OCI-LY3 (cell line): ENCODE data around the gene PTH2R.

Experiments used
- H2AFZ ChIP-seq: fragments of 200-600, 300-600 bp; shearing (Covaris generic); 2 replicates; pipeline ENCODE4 v1.6.0; 2014; ENCODE audit warnings: antibody characterized with exemption, low read depth, low read length
- H3K27ac ChIP-seq: fragments of 200-600, 300-600 bp; sonication (generic); 2 replicates; pipeline ENCODE4 v1.5.1; 2014; ENCODE audit warnings: mild to moderate bottlenecking, low read length, moderate library complexity, mixed read lengths
- H3K27me3 ChIP-seq: fragments of 200-600, 300-600 bp; sonication (generic); 2 replicates; pipeline ENCODE4 v1.6.1; 2014; ENCODE audit warnings: low read depth, low read length, mixed read lengths
- H3K36me3 ChIP-seq: fragments of 200-600, 300-600 bp; sonication (generic); replicated peaks from 2 replicates; pipeline ENCODE3; 2014; ENCODE audit warnings: low read depth, low read length, mixed read lengths
- H3K4me1 ChIP-seq: fragments of 300-600, 200-600 bp; sonication (generic); 2 replicates; pipeline ENCODE4 v1.6.1; 2014; ENCODE audit warnings: low read length, mixed read lengths
- H3K4me2 ChIP-seq: fragments of 200-600, 300-600 bp; sonication (generic); 2 replicates; pipeline ENCODE4 v1.6.1; 2014; ENCODE audit warnings: low read length, mixed read lengths
- H3K4me3 ChIP-seq: fragments of 300-600, 200-600 bp; sonication (generic); 2 replicates; pipeline ENCODE4 v1.5.1; 2014; ENCODE audit warnings: antibody characterized with exemption, mild to moderate bottlenecking, low read length, moderate library complexity
- H3K79me2 ChIP-seq: fragments of 300-600, 200-600 bp; shearing (Covaris generic); 2 replicates; pipeline ENCODE4 v1.6.1; 2014; ENCODE audit warnings: mild to moderate bottlenecking, low read length, mixed read lengths
- H3K9ac ChIP-seq: fragments of 300-600, 200-600 bp; shearing (Covaris generic); 2 replicates; pipeline ENCODE4 v1.6.0; 2014; ENCODE audit warnings: mild to moderate bottlenecking, low read length, moderate library complexity
- H3K9me3 ChIP-seq: fragments of 200-600, 300-600 bp; shearing (Covaris generic); 2 replicates; pipeline ENCODE4 v1.6.1; 2014; ENCODE audit warnings: low read length, mixed read lengths; ENCODE audit not compliant: insufficient read depth
- H4K20me1 ChIP-seq: fragments of 200-600, 300-600 bp; sonication (generic); 2 replicates; pipeline ENCODE4 v1.6.1; 2016; ENCODE audit warnings: low read length, mixed read lengths; ENCODE audit not compliant: insufficient read depth
- EZH2phosphoT487 ChIP-seq: fragments of 200-600 bp; shearing (Covaris generic); IDR thresholded peaks from 2 replicates; pipeline ENCODE4 v1.6.1; 2018; ENCODE audit warnings: antibody characterized with exemption, mixed run types, low read depth
- TF ChIP-seq, protein P1 (sequence below): fragments of 200-600, 300-600 bp; sonication (generic); IDR thresholded peaks from 2 replicates; pipeline ENCODE4 v1.5.1; 2014; ENCODE audit warnings: antibody characterized with exemption, low read length, low read depth

The PTH2R gene

GRCh38 chr2:208488686-208489564, 82.3 kb downstream of the PTH2R start:
- TF ChIP-seq, protein P1, sequence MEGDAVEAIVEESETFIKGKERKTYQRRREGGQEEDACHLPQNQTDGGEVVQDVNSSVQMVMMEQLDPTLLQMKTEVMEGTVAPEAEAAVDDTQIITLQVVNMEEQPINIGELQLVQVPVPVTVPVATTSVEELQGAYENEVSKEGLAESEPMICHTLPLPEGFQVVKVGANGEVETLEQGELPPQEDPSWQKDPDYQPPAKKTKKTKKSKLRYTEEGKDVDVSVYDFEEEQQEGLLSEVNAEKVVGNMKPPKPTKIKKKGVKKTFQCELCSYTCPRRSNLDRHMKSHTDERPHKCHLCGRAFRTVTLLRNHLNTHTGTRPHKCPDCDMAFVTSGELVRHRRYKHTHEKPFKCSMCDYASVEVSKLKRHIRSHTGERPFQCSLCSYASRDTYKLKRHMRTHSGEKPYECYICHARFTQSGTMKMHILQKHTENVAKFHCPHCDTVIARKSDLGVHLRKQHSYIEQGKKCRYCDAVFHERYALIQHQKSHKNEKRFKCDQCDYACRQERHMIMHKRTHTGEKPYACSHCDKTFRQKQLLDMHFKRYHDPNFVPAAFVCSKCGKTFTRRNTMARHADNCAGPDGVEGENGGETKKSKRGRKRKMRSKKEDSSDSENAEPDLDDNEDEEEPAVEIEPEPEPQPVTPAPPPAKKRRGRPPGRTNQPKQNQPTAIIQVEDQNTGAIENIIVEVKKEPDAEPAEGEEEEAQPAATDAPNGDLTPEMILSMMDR: no peak
- no peak for TF ChIP-seq EZH2phosphoT487
- no peaks in the 10 kb centered on the region for H3K4me1 ChIP-seq
- no peak overlapping the region for H3K9ac ChIP-seq
- no peak overlapping the region for H3K4me2 ChIP-seq
- no peak overlapping the region for H3K27ac ChIP-seq
- H2AFZ ChIP-seq: no peak overlapping the region
- no peak overlapping the region for H3K4me3 ChIP-seq
- H3K79me2 ChIP-seq: no peaks in the 10 kb centered on the region
- H3K27me3 ChIP-seq: no peaks in the 10 kb centered on the region
- H3K36me3 ChIP-seq: no peaks in the 10 kb centered on the region
- H4K20me1 ChIP-seq: no peaks in the 10 kb centered on the region
- H3K9me3 ChIP-seq: no peaks in the 10 kb centered on the region

DNA sequence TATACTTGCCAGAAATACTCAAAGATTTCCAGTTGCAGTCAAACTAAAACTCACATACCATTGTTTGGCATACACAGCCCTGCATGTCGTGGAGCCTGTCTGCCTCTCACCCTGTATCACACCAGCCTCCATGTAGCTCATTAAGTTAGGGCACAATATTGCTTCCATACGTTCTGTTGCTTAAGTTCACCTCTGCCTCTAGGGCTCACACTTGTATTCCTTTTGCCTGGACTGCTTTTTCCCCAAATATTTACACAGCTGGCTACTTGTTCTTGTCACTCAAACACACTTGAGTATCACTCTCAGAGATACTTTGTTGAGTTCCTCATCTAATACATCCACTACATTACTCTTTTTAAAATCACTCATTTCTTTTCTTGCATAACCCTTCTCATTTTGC, 83.1 kb downstream of the PTH2R start:
- Histone ChIP-seq H3K79me2 (no peaks in the 10 kb centered on the region), H3K4me1 (no peaks in the 10 kb centered on the region), H4K20me1 (no peaks in the 10 kb centered on the region), H3K4me2 (no peak overlapping the region), H3K27ac (no peak overlapping the region), H2AFZ (no peak overlapping the region), H3K4me3 (no peak overlapping the region), H3K9ac (no peak overlapping the region), H3K9me3 (no peaks in the 10 kb centered on the region), H3K27me3 (no peaks in the 10 kb centered on the region), H3K36me3 (no peaks in the 10 kb centered on the region)
- no peak for TF ChIP-seq EZH2phosphoT487
- TF ChIP-seq, protein P1: no peak

DNA sequence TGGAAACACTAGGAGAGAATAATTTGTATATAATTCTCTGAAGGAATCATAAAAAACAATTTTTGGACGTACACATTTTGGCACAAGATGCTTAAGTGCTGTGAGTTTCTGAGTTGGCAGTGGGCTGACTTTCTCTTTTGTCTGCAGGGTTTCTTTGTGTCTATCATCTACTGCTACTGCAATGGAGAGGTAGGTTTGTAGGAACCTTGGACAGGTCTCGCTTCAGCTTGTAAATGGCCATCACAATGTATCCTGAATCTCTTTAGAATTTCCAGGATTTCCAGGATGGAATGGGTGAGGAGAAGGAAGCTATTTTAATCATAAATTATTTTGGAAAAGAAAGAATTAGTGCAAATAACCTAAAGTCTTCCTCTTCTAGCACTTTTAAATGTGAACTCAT, 83.9 kb downstream of the PTH2R start:
- H4K20me1 ChIP-seq: no peaks in the 10 kb centered on the region
- no peaks in the 10 kb centered on the region for H3K27me3 ChIP-seq
- TF ChIP-seq EZH2phosphoT487: no peak
- TF ChIP-seq, protein P1: no peak
- no peak overlapping the region for H3K9ac ChIP-seq
- H3K9me3 ChIP-seq: no peaks in the 10 kb centered on the region
- no peak overlapping the region for H3K4me3 ChIP-seq
- no peaks in the 10 kb centered on the region for H3K36me3 ChIP-seq
- H2AFZ ChIP-seq: no peak overlapping the region
- H3K27ac ChIP-seq: no peak overlapping the region
- no peaks in the 10 kb centered on the region for H3K79me2 ChIP-seq
- H3K4me1 ChIP-seq: no peaks in the 10 kb centered on the region
- H3K4me2 ChIP-seq: no peak overlapping the region

GRCh38 chr2:208491641-208492040, 85.0 kb downstream of the PTH2R start:
- Histone ChIP-seq H3K4me1 (no peaks in the 10 kb centered on the region), H4K20me1 (no peaks in the 10 kb centered on the region), H3K36me3 (no peaks in the 10 kb centered on the region), H3K9me3 (no peaks in the 10 kb centered on the region), H3K4me3 (no peak overlapping the region), H2AFZ (no peak overlapping the region), H3K27ac (no peak overlapping the region), H3K4me2 (no peak overlapping the region), H3K9ac (no peak overlapping the region), H3K79me2 (no peaks in the 10 kb centered on the region), H3K27me3 (no peaks in the 10 kb centered on the region)
- no peak for TF ChIP-seq EZH2phosphoT487
- TF ChIP-seq, protein P1: no peak
